HFFc6 (cell line): ENCODE data around the gene UTP15. TPM values are rescaled to one million over a fixed set of nuclear protein-coding genes. Genes with fewer than 3 reads are reported as not detected.

Source experiments
- DNase-seq: peaks from one replicate; pipeline ENCODE4 v3.0.0-alpha.2; 2018
- H3K27ac Mint-ChIP-seq: 2 replicates; pipeline ENCODE4 v1.8.0; 2020; ENCODE audit warnings: mild to moderate bottlenecking, mixed read lengths
- H3K27me3 Mint-ChIP-seq: 2 replicates; pipeline ENCODE4 v1.8.0; 2021; ENCODE audit warnings: mild to moderate bottlenecking, moderate library complexity, mixed read lengths; ENCODE audit not compliant: insufficient read depth
- H3K36me3 Mint-ChIP-seq: 2 replicates; pipeline ENCODE4 v1.8.0; 2021; ENCODE audit warnings: low read depth, mixed read lengths
- H3K4me1 Mint-ChIP-seq: 2 replicates; pipeline ENCODE4 v1.8.0; 2020; ENCODE audit warnings: low read depth, mixed read lengths
- H3K4me3 Mint-ChIP-seq: 2 replicates; pipeline ENCODE4 v1.8.0; 2020; ENCODE audit warnings: mild to moderate bottlenecking, moderate library complexity, mixed read lengths
- H3K9me3 Mint-ChIP-seq: 2 replicates; pipeline ENCODE4 v1.8.0; 2020; ENCODE audit warnings: mild to moderate bottlenecking, mixed read lengths
- CTCF ChIP-seq: fragments of 200-600 bp; sonication (generic); IDR thresholded peaks from 2 replicates; pipeline ENCODE4 v1.5.0; 2021; ENCODE audit warnings: antibody characterized with exemption, mild to moderate bottlenecking
- total RNA-seq, 6 experiments: library from RNA; stranded (reverse); fragmentation: NEBNext Ultra II Directional; extraction: Animal tissue kit (Norgen Biotek cat#: 25700); gene quantifications; 2 replicates in 1 of 6; 3 replicates in 5 of 6; pipeline ENCODE4 v1.2.3, GENCODE V29; 2021

UTP15 gene
- total RNA-seq, 6 experiments from 2014 or later = 20.2 to 25.6 (median 24.6) TPM

GRCh38 chr5:73591102-73591695, 25.7 kb downstream of the UTP15 start:
- peak; percentile 98 for TF ChIP-seq CTCF
- Mint-ChIP-seq H3K4me3 (peak overlapping the region; percentile 35), H3K9me3 (no peaks in the 10 kb centered on the region), H3K4me1 (peaks cover 45% of the 10 kb centered on the region), H3K27me3 (no peaks in the 10 kb centered on the region), H3K27ac (peak overlapping the region; percentile 72), H3K36me3 (no peaks in the 10 kb centered on the region)
- DNase-seq = peak; percentile 91

- DNase-seq = peak; percentile 67
- Mint-ChIP-seq H3K9me3 (no peaks in the 10 kb centered on the region), H3K4me1 (peaks cover 45% of the 10 kb centered on the region), H3K27ac (peak overlapping the region; percentile 72), H3K4me3 (peak overlapping the region; percentile 57), H3K27me3 (no peaks in the 10 kb centered on the region), H3K36me3 (no peaks in the 10 kb centered on the region)
- no peak for TF ChIP-seq CTCF
Observed at GRCh38 chr5:73591698-73592501, 26.4 kb downstream of the UTP15 start.

GRCh38 chr5:73592551-73592950, 27.0 kb downstream of the UTP15 start:
- TF ChIP-seq CTCF = no peak
- Mint-ChIP-seq H3K4me3 (peak overlapping the region; percentile 57), H3K27me3 (no peaks in the 10 kb centered on the region), H3K9me3 (no peaks in the 10 kb centered on the region), H3K36me3 (no peaks in the 10 kb centered on the region), H3K4me1 (peaks cover 45% of the 10 kb centered on the region), H3K27ac (peak overlapping the region; percentile 72)
- DNase-seq = peak; percentile 32

GRCh38 chr5:73596705-73597328, 31.3 kb downstream of the UTP15 start:
- Mint-ChIP-seq H3K27ac (no peak overlapping the region), H3K4me1 (peaks cover 21% of the 10 kb centered on the region), H3K36me3 (peaks cover 4% of the 10 kb centered on the region; the same call in 1 of the 2 replicates), H3K4me3 (no peak overlapping the region), H3K9me3 (peaks cover 3% of the 10 kb centered on the region), H3K27me3 (no peaks in the 10 kb centered on the region)
- peak; percentile 84 for TF ChIP-seq CTCF
- DNase-seq = peak; percentile 25

- Mint-ChIP-seq H3K27me3 (no peaks in the 10 kb centered on the region; the same call in 1 of the 2 replicates), H3K4me3 (no peak overlapping the region)
Observed at GRCh38 chr5:73599380-73599779, 33.8 kb downstream of the UTP15 start.

More at GRCh38 chr5:73599380-73599779, 33.8 kb downstream of the UTP15 start:
- Mint-ChIP-seq H3K27ac (no peak overlapping the region), H3K4me1 (no peaks in the 10 kb centered on the region), H3K36me3 (peaks cover 5% of the 10 kb centered on the region; the same call in 1 of the 2 replicates), H3K9me3 (peaks cover 11% of the 10 kb centered on the region)
- TF ChIP-seq CTCF = no peak
- no peak for DNase-seq
